Epithelial cell of proximal tubule (primary cell): ENCODE data around the gene CDK6. TPM values are rescaled to one million over a fixed set of nuclear protein-coding genes. Genes with fewer than 3 reads are reported as not detected.

ENCODE experiments used
- DNase-seq: peaks from one replicate; pipeline ENCODE4 v3.0.0-alpha.2; 2011; ENCODE audit warnings: low read depth
- H3K4me3 ChIP-seq: 2 replicates; pipeline ENCODE4 v1.5.1; 2011; ENCODE audit warnings: low read depth, mild to moderate bottlenecking, low read length
- total RNA-seq: library from RNA; depleted of rRNA; stranded (reverse); fragments of >200 nt; gene quantifications from 2 replicates; pipeline ENCODE4 v1.2.3, GENCODE V29; 2015
- TF ChIP-seq, protein P1 (sequence below): conservative IDR thresholded peaks from 2 replicates; pipeline ENCODE4 v1.5.1; 2012; ENCODE audit warnings: low read depth, mild to moderate bottlenecking, low read length

Gene CDK6
- total RNA-seq, 1 donor from 2014 or later = 99.4 TPM

DNA sequence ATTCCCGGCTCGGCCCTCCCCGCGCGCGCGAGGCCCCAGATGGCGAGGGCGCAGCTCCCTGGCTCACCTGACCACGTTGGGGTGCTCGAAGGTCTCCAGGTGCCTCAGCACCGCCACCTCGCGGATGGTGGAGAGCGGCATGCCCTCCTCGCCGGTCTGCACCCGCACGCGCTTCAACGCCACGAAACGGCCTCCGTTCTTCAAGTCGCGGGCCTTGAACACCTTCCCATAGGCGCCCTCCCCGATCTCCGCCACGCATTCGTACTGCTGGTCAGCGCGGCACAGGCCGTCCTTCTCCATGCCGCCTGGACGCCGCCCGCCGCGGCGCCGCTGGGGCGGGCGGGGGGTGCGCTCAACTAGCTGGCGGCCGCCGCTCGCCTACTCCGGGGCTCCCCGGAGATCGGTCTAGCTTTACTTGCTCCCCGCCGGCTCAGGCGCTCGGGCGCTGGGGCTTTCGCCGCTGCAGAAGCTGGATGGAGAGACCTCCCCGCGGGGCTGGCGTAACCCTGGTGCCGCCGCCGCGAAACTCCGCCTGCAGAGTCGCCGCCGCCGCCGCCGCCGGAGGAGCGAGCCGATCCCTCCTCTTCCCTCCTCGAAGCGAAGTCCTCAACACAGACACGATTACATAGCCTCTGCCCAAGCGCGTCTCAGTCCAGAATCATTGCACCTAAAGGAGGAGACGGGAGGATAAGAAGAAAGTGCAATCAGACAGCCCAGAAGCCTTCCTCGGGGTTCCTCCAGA lies 3.2 kb downstream of the CDK6 start:
- peak overlapping the region; percentile 93 for H3K4me3 ChIP-seq
- TF ChIP-seq, protein P1, sequence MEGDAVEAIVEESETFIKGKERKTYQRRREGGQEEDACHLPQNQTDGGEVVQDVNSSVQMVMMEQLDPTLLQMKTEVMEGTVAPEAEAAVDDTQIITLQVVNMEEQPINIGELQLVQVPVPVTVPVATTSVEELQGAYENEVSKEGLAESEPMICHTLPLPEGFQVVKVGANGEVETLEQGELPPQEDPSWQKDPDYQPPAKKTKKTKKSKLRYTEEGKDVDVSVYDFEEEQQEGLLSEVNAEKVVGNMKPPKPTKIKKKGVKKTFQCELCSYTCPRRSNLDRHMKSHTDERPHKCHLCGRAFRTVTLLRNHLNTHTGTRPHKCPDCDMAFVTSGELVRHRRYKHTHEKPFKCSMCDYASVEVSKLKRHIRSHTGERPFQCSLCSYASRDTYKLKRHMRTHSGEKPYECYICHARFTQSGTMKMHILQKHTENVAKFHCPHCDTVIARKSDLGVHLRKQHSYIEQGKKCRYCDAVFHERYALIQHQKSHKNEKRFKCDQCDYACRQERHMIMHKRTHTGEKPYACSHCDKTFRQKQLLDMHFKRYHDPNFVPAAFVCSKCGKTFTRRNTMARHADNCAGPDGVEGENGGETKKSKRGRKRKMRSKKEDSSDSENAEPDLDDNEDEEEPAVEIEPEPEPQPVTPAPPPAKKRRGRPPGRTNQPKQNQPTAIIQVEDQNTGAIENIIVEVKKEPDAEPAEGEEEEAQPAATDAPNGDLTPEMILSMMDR = peak; percentile 77
- no peak for DNase-seq

GRCh38 chr7:92832534-92833023 lies 3.8 kb downstream of the CDK6 start:
- TF ChIP-seq, protein P1 = no peak
- DNase-seq = no peak
- peak overlapping the region; percentile 93 for H3K4me3 ChIP-seq

DNA sequence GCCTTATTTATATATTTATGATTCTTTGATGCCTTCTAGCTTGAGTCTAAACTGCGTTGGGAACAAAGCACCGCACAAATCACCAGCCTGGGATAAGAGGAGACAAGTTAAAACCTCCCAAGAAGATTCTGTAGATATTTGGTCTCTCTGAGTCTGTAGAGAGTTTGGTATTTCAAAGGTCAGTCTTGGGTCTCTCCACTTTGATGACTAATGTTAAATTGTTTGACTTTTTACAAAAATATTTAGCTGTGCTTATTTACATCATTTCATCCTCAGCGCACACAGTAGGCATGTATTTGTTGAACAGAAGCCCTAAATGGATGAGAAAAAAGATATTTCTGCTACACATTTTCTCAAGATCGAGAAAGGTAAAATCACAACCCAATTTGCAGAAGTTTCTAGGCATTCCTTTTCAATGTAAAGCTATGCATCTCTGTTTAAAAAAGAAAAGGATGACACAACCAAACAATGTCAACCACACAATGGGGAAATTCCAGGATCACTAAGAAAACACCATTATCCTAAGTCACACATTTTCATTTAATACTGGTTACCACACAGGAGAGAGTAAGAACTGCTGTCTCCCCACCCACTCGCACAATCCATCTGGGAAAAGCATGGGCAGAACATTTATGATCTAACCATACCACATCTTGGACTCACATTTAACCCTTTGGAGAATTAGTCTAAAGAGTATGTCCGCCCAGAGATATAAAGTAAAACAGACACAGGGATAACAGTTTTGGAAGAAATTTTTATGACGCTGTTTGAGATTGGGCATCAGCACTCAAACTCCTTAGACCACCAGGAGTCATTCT lies 4.4 kb downstream of the CDK6 start:
- H3K4me3 ChIP-seq = peak overlapping the region; percentile 93
- DNase-seq = no peak
- TF ChIP-seq, protein P1 = no peak

- H3K4me3 ChIP-seq = peak overlapping the region; percentile 5
- TF ChIP-seq, protein P1 = no peak
- DNase-seq = no peak
Measured at GRCh38 chr7:92830532-92831110, 5.8 kb downstream of the CDK6 start.

DNA sequence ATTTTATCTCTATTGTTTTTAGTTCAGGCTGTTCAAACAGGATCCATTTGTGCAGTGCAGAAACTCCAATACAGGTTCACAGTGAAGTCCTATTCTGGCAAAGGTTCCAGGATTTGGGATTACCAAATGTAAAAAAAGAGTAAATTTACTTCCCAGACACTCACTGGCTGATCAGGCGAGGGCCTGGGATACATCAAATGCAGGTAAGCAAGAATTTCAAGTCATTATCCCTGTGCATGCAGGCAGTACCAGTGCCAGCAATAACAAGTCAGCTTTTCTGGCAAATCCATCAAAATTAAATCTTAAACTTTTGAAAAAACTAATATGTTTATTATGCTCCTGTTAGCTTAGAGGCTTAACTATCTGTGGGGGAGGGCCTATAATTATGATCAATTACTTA lies 6.3 kb downstream of the CDK6 start:
- TF ChIP-seq, protein P1 = no peak
- H3K4me3 ChIP-seq = no peak overlapping the region
- DNase-seq = no peak

GRCh38 chr7:92827464-92828120 lies 8.8 kb downstream of the CDK6 start:
- TF ChIP-seq, protein P1 = no peak
- no peak overlapping the region for H3K4me3 ChIP-seq
- DNase-seq = no peak
